GM21526 (cell line): ENCODE measurements around the gene TTLL8.
A peak's percentile ranks its signal among the peaks of the same experiment; 100 is the strongest.

Source experiments
- ATAC-seq: cut with Tn5 transposase; IDR thresholded peaks from one replicate; pipeline ENCODE4 v1.9.1; 2021; ENCODE audit warnings: moderate library complexity; ENCODE audit not compliant: unreplicated experiment, low FRiP score

Gene TTLL8

DNA sequence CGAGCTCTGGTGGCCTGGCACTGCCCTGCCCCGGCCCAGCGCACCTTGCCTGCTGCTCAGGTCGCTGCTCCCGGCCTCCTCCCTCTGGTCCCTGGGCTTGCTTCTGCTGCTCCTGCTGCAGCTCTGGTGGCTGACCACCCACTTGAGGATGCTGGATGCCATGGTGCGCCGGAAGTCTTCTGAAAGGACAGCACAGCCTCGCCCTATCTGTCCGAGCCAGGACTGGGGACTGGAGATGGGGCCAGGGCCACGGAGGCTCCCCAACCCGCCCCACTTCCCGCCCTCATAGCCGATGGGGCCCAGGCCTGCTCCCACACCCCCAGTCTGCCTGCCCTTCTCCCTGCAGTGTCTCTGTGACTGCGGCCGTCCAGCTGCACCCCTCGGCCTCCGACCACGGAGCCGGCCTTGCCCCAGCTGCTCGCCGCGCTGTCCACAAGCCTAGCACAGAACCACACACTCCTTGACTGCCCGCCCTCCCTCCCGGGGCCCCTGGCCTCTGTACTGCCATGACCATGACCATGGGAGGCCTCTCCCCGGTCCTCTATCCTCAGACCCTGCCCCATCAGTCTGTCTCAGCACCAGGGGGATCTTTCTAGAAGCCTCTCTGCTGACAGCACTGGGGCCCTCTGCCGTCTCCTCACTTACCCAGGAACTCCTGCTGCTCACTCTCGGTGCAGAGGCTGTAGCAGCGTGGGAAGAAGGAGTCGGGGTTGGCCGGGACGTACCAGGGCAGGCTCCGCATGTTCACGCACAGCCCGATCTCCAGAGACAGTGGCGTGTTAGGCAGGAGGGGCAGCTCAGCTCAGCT is 12.7 kb downstream of the TTLL8 start:
- ATAC-seq, result no peak

DNA sequence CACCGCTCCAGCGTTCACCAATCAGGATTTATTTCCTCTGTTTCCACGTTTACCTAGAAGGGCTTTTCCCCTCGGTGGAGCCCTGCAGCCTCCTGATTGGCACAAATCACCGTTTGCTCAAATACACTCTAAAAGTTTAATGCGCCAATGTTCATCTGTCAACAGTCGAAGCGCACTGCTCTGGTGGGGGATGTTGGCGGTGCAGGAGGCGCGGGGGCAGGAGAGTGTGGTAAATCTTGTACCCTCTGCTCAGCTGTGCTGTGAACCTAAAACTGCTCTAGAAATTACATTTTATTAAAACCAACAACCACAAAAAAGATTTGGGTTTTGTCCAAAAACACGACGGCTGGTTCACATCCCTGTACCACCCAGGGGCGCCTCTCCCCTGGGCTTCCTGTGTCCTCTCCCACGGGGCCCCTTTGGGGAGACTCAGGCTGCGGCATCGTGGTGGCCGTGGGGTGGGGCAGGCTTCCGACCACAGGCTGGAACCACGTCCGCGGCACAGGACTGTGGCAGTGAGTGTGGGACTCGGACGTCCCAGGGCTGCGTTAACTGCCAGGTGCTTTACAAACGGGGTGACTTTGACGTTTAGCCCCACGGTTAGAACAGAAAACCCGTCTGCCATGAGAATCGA is 13.5 kb downstream of the TTLL8 start:
- no peak for ATAC-seq

DNA sequence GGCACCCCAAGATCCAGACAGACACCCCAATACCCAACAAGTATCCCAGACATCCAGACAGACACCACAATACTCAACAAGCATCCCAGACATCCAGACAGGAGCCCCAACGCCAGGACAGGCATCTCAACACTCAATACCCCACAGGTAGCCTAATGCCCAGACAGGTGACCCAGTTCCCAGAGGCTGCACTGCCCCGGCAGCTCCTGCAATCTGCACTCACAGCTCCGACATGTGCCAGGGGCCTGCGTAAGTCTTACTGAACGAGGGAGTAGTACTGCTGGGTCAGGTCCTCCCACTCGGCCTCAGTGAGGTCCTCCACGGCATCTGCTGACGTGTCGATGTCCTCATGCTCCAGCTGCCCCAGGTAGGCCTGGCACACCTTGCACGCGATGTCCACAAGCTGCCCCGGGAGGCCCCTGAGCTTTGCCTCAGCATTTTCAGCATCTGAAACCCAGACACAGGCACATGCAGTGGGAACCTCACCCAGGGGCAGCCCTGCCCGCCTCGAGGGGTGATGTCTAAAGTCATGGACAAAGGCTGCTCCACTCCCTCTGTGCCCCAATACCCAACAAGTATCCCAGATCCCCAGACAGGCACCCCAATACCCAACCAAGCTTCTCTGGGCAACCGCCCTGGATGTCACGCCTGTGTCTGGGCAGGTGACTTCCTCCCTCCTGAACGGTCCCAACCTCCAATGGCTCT is 16.6 kb downstream of the TTLL8 start:
- no peak for ATAC-seq

DNA sequence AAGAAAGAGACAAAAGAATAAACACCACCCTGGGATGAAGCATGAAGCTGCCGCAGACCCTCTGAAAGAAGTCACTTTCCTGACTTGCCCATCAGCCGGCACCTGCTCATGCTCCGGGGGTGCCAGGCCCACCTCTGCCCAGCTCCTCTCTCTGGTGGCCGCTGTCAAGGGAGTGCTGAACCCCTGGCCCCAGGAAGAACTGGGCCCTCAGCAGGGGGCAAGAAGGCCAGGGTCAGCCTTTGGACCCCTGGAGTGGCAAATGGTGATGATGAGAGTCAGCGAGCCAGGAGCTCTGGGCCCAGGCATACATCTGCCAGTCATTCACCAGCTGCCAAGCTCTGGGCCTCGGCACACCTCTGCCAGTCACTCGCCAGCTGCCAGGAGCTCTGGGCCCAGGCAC is 17.4 kb downstream of the TTLL8 start:
- no peak for ATAC-seq

DNA sequence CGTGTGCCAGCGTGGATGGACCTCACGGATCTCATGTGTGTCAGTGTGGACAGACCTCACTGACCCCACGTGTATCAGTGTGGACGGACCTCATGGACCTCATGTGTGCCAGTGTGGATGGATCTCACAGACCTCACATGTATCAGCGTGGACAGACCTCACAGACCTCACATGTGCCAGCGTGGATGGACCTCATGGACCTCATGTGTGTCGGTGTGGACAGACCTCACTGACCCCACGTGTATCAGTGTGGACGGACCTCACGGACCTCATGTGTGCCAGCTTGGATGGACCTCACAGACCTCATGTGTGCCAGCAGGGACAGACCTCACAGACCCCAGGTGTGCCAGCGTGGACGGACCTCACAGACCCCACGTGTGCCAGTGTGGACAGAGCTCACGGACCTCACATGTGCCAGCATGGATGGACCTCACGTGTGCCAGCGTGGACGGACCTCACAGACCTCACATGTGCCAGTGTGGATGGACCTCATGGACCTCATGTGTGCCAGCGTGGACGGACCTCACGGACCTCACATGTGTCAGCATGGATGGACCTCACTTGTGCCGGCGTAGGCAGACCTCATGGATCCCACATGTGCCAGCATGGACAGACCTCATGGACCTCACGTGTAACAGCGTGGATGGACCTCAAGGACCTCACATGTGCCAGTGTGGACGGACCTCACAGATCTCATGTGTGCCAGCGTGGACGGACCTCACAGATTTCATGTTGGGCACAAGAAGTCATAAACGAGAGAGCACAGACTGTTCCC is 18.2 kb downstream of the TTLL8 start:
- ATAC-seq, result no peak

DNA sequence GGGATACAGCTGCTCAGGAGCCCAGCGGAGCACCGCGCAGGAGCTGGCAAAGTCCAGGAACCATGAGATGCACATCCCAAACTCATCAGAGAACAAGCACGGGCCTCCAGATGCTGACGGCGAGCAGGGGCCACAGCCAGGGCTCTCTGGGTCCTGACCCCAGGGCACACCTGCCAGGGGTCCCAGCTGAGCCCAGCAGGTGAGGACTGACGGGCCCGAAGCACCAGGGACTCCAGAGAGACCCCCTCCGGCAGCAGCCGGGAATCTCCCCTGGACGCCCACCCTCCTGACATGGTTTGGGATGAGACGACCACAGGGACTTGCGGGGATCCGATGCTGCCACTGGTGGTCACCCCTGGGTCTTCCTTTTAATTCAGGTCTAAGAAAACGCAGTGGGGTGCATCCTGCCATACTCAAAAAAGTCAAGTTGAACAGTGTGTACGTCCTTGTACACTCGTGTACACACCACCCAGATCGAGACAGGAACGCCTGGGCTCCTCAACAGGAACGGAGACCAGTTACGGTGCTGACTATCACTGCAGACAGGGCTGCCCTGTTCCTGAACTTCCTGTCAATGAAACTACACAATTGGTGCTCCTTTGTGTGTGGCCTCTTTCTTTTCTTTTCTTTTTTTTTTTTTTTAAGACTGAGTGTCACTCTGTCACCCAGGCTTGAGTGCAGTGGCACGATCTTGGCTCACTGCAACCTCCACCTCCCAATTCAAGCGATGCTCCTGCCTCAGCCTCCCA is 21.9 kb downstream of the TTLL8 start:
- no peak for ATAC-seq

DNA sequence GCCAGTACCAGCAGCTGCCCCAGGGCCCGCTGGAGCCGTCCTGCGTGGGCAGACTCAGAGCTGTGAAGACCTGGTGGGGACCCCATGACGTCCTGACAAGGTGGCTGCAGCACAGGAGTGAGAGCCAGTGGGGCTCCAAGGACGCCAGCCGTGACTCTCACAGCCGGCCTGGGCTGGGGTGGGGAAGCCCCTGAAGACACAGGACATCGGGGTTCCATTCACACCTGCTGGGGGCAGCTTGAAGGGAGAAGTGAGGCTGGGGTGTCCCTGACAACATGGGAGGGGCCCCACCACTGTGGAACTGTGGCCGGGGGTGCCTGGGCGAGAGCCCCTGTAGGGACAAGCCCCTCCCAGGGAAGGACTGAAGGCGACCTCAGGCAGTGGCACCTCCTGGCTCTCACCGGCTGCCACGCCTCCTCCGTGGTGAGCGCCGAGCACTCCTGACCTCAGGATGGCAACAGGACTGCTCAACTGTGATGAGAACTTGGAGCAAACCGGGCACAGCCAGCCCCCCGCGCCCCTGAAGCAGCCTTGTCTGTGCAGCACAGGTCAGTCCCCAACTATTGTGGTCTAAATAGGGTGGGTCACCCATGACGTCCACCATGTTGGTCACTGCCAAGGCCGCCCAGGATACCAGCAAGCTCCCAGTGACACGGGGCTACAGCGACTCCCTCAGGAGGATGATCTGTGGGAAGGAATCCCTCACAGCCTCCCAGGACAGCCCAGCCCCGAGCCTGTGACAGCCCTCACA is 22.8 kb downstream of the TTLL8 start:
- ATAC-seq, result no peak

DNA sequence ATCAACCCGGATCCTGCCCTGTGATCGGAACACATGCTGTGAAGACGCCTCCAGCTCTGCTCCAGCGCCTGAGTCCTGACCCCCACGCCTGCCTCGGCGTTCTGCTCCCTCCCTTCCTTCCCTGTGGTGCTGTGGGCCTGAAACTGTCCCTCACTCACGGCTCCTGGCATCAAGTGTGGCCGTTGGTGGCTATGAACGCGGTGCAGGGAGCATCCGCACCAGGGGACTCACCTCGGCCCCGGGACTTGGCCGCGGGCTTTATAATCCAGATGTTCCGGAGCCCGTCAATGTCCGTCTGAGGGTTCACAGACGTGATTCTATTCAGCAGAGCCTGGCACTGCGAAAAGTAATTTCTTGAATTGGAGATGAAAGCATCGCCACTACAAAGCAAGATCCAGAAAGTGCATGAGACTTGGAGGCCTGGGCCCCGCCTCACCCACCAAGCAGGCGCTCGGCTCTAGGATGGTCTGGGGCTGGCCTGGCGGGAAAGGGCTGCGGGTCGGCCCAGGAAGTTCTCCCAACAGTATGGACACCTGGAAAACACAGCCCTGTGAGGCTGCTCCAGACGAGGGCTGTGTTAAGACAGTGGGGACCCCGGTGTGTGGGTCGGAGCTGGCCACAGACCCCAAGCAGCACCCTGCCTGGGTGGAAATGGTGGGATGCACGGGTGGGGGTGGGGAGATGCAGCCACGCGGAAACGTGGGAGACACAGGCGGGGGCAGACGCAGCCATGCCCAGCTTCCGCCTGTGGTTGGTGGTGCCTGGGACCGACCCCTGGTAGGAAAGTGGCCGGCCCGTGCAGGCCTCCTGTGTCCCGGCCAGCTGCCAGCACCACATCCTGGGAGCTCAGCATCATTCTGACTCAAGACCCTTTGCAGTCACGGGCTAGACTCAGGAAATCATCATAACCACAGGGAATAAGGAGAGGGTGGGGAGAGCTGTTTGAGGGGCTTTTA is 23.7 kb downstream of the TTLL8 start:
- no peak for ATAC-seq

DNA sequence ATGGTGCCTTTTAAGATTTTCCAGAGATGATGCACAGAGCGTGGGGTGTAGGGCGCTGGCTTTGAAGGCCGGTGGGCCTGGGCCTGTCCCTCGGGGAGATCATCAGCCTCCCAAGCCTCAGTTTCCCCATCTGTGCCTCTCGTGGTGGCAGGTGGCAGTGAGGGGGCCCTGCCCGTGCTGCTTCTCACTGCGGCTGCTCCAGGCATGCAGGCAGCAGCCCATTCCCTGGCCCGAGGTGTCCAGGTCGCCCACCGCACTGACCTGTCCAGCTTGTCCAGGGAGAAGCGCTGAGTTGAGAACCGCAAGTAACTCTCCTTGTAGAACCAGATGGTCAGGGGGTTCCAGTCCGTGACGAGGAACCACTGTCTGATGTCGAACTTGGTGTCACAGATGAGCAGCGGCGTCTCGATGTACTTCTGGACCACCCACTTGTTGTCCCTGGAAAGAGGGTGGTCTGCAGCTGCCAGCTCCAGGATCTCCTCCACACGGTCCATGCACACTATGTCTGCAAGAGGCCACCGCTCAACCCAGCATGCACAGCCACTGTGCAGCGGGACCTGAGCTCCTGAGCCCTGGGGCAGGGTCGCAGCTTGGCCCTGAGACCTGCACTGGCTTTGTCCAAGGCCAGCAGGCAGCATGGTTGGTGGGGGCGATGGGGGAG is 25.0 kb downstream of the TTLL8 start:
- ATAC-seq, result no peak

DNA sequence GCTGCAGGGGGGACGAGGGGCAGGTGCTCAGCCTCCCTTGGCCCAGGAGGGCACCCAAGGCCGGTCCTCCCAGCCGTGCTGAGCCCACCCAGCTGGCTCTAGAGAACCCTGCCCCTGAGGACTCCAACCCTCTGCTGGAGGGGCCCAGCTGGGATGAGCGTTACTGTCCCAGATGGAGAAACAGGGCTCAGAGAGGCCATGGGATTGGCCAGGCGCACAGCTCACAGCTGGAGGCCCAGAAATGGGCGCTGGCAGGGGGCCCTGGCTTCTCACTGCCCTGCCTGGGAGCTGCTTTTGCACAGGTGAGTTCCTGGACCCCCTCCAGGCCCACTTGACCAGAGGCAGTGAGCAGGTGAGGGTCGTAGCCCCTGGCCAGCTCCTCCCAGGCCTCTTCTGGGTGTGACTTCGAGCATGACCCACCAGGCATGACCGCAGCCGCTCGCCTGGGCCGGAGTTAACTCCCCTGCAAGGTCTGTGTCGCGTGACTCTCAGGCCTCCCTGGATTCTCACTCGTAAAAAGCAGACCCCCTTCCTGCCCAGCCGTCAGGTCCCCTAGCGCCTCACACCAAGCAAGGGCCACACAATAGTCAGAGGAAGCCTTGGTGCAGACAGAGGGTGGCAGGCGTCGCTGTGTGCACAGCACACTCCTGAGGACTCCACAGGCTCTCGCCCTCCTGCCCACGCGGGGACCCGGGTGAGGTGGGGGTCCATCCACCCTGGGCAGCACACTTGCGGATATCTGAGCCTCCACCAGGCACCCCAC is 25.8 kb downstream of the TTLL8 start:
- no peak for ATAC-seq

DNA sequence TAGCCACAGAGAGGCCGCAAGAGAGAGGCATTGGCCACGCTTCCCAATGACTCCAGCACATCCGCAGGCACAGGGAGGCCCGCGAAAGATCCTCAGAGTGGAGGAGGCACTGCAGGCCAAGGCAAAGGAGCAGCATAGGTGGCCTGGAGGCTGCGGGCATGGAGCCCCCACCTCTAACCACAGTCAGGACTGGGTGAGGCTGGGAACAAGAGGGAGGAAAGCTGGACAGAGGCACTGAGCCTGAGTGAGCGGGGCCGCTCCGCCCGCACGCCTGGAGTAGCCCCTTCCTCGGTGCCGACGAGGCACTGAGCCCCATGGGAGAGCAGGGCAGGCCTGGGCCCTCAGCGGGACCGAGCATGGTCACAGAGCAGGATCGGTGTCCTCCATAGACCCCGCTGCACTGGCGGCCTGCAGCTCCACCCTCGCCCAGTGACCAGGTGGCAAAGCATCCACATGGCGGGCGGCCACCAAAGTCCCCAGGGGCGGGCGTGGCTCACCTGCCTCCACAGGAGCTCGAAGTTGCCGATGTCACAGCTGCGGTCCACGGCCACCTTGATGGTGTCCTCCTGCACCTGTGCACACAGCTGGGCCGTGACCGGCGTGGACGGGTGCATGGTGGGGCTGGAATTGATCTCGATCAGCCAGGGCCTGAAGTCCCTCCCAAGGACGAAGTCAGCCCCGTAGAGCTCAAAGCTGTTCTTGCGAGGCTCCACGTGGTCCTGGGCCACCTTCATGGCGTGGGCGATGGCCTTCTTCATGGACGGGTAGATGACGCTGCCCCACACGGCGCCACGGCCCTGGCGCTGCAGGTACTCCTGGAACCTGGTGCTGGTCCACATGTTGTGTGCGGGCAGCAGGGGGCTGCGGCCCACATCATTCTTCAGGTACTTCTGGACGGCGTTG is 26.7 kb downstream of the TTLL8 start:
- no peak for ATAC-seq

DNA sequence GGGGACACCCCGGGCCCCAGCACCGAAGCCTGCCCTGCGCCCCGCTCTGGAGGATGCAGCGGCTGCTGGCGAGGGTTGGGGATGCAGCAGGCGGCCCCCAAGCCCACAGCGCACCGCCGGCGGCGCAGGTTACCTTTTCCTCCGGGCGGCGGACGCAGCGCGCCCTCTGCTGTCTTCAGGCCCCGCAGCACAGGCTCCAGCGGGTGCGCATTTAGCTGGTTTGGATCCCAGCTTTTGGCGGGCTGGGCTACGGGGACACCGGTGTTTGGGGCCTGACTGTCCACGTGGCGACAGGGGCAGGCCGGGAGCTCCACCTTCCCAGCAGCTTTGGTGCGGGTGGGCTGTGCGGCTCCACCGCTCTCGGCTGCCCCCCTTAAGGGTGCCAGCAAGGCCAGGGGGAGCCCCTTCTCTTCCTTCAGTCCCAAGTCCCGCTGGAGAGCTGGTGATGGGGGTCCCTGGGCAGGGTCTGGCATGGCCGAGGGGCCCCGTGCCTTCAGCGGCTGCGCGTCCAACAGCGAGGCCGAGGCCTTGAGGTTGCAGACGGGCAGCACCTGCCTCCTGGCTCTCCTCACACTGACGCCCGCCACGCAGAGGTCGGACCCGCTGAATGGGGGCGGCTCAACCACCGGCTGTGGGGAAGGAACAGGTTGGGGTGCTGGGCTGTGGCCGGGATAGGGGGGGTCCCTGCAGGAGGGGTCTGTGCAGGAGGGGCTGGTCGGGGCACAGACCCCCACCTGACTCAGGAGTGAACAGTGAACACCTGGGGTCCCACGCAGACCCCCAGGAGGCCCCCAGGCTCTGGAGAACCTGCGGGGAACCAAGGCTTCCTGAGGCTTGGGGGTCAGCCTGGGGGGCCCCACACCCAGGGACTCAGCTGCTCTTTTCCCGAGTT is 27.6 kb downstream of the TTLL8 start:
- peak; percentile 57 for ATAC-seq

DNA sequence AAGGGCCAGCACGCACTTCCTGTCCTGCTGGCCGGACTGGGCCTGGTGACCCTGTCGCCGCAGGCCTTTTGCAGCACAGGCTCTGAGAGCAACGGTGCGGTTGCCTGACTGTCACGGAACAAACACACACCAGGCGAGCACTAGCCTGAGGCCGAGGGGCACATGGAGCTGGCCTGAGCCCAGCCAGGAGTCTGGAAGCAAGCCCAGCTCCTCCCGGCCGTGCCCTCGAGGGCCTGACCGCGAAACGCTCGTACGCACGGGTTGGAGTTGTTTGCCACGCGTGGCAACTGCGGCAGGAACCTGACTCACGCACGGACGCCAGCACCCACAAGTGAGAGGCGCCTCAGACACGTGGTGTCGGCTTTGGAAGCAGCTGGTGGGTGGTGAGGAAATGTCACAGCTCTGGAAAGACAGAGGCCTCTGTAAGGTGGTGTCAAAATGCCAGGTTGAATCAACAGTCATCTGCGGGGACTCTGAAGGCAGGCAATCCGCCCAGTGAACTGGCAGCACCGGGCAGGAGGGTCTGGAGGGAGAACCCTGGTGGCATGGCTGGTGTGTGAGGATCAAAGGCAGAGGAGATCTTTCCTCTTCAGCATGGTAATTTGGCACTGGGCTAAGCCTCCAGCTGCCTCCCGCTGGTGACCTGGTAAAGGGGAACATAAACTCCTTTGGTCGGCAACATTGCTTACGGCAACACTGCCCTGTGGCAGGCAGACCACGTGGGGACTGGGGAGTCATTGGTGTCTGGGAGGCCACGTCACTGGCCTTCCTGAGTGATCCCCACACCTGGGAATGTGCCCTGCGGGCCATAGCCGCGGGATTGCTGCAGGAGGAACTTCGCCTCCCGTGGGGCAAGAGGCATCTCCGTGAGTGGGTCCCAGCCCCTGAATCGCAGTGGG is 30.2 kb downstream of the TTLL8 start:
- no peak for ATAC-seq

DNA sequence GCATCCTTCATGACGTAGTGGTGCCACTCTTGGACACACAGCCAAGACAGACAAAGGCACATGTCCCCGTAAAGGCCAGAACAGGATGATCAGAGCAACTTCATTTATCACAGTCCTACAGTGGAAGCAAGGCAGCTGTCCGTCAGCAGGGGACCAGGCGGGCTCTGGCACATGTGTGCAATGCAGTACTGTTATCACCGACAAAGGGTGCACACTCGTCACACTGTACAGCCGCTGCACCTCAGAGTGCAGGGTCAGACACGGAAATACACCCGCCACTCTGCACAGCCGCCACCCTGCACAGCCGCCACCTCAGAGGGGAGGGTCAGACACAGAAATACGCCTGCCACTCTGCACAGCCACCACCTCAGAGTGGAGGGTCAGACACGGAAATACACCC is 32.1 kb downstream of the TTLL8 start:
- no peak for ATAC-seq
